Right lobe of liver (tissue), 4 donors: Measurements from ENCODE around the gene OR2A14.

ENCODE experiments used
- CTCF ChIP-seq, 4 donors: fragments of 200-600 bp in 3 of 4; fragments of 450-650 bp in 1 of 4; IDR thresholded peaks; one replicate each; pipeline versions ENCODE4 v1.5.1 to v1.8.0; 2016 to 2022; ENCODE audit warnings: antibody characterized with exemption in 4 of 4, mild to moderate bottlenecking in 2 of 4
- POLR2A ChIP-seq: fragments of 450-650 bp; IDR thresholded peaks from one replicate; pipeline ENCODE4 v1.6.1; 2017; ENCODE audit warnings: antibody characterized with exemption, mild to moderate bottlenecking
- donor health status: DM: no; HTN: no; CAD: no.
- donor health status: DM: no; HTN: no; CAD: no.
- donor health status: DM: no; HTN: yes; CAD: no.

DNA sequence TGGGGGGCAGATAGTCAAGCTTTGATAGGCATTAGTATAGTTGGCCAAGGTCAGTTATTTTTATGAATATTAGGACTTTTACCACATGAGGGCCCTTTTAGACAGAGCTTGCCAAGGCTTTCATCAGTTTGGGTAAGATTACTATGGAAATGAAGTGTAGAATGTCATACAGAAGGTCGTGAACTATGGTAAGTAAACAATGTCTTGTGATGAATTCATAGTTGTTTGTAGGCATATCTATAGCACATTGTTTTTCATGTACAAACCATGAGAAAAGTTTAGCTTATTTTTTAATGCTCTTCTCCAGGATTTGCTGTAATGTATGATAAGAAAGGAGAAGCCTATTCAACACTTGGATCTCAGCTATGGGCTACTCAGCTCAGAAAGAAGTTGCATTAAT, 9.3 kb upstream of the OR2A14 start:
- TF ChIP-seq CTCF (IDR thresholded peaks at IDR 0.05) (no peak), POLR2A (no peak)
